Measurements from ENCODE around the gene RPL22L1.
"Not testable (repeated sequence)": the region's sequence is repeated elsewhere in the genome, so short reads cannot be mapped to it uniquely, and the experiment has no call there.

GRCh38 chr3:170884109-170884930 is 14.3 kb upstream of the RPL22L1 start:
- TF ChIP-seq EZH2 (IDR thresholded peaks at IDR 0.05); POLR2AphosphoS5 (IDR thresholded peaks at IDR 0.05; ENCODE audit: borderline replicate concordance, low read depth, low read length): not testable (repeated sequence)

Measured in SK-N-MC (cell line).